Gastroesophageal sphincter (tissue), 4 donors: ENCODE results near the gene ZNF385B. TPM values are rescaled to one million over a fixed set of nuclear protein-coding genes. Genes with fewer than 3 reads are reported as not detected.

Source experiments
- ATAC-seq: fragments of 150-250 bp; one replicate; pipeline ENCODE4 v1.9.1; 2016; ENCODE audit warnings: mild to moderate bottlenecking, moderate library complexity
- H3K27ac ChIP-seq, 4 donors: fragments of 200-600 bp; sonication (generic) in 3 of 4; 1 replicate in 3 of 4; 2 replicates in 1 of 4; pipeline ENCODE4 v1.5.1; 2016 to 2019
- H3K27me3 ChIP-seq: fragments of 200-600 bp; sonication (generic); one replicate; pipeline ENCODE4 v1.5.1; 2019
- H3K36me3 ChIP-seq, 2 donors: fragments of 200-600 bp; sonication (generic); one replicate each; pipeline ENCODE4 v1.5.1; 2019; ENCODE audit warnings: control low read depth in 1 of 2
- H3K4me1 ChIP-seq, 3 donors: fragments of 200-600 bp; sonication (generic); 1 replicate in 2 of 3; 2 replicates in 1 of 3; pipeline ENCODE4 v1.5.1; 2016 to 2019; ENCODE audit warnings: control low read depth in 2 of 3
- H3K4me3 ChIP-seq, 2 donors: fragments of 200-600 bp; sonication (generic); one replicate each; pipeline ENCODE4 v1.5.1; 2019; ENCODE audit warnings: mild to moderate bottlenecking in 1 of 2, moderate library complexity in 1 of 2
- H3K9me3 ChIP-seq, 3 donors: fragments of 200-600 bp; sonication (generic); one replicate each; pipeline ENCODE4 v1.5.1; 2017 to 2019; ENCODE audit warnings: control low read depth in 2 of 3
- CTCF ChIP-seq, 4 experiments: fragments of 200-600 bp in 2 of 4; fragments of 450-650 bp in 2 of 4; sonication (generic) in 1 of 4; IDR thresholded peaks; one replicate each; pipeline ENCODE4 v1.5.1; 2017 to 2019; ENCODE audit warnings: antibody characterized with exemption in 4 of 4, mild to moderate bottlenecking in 2 of 4, moderate library complexity in 2 of 4
- EP300 ChIP-seq: sonication (generic); formaldehyde crosslinking; IDR thresholded peaks from one replicate; pipeline ENCODE4 v1.6.1; 2017; ENCODE audit warnings: antibody characterized with exemption, mild to moderate bottlenecking
- POLR2A ChIP-seq, 2 donors: fragments of 450-650 bp; IDR thresholded peaks; one replicate each; pipeline ENCODE4 v1.6.1; 2017; ENCODE audit warnings: antibody characterized with exemption in 2 of 2, mild to moderate bottlenecking in 2 of 2, moderate library complexity in 1 of 2
- POLR2AphosphoS5 ChIP-seq: sonication (generic); formaldehyde crosslinking; IDR thresholded peaks from one replicate; pipeline ENCODE4 v1.6.1; 2017; ENCODE audit warnings: antibody characterized with exemption
- WGBS, 2 donors: methylation state at CpG; one replicate each; pipeline ENCODE4 v1.1.5; 2018; ENCODE audit warnings: low coverage in 1 of 2; 5-methylcytosine and 5-hydroxymethylcytosine counted together
- total RNA-seq, 4 donors: library from RNA; depleted of rRNA; stranded (reverse); fragments of >200 nt; gene quantifications; one replicate each; pipeline ENCODE4 v1.1.0, GENCODE V29; 2016

Gene ZNF385B
- total RNA-seq, 4 donors from 2014 or later = 2.7 to 7.6 (median 3.9) TPM

DNA sequence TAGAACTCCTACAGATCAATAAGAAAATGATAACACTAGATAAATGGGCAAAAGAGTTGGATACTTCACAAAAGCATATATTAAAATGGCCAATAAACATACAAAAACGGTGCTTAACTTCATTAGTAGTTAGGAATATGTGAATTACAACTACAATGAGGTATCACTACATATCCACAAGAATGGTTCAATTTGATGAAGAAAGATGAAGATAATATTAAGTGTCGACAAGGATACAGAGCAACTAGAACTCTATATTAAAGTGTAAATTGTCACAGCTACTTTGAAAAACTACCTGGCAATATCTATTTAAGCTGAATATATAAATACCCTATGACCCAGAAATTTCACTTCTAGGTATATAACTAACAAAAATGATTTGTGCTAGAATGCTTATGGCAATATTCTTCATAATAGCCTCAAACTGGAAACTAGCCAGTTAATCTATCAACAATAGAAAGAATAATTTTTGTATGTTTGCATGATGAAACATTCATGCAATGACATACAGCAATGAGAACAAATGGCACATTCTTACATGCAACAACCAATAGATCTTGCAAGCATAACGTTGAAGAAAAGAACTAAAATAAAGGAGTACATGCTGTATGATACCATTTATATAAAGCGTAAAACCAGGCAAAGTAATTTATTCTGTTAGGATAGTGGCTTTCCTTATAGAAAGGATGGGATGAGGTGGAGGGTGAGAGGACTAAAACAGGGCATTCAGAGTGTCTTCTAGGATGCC lies 306.6 kb downstream of the ZNF385B start:
- H3K4me1 ChIP-seq = no peaks in the 10 kb centered on the region
- no peaks in the 10 kb centered on the region for H3K27me3 ChIP-seq
- 90 to 96% methylated on average over 4 of the region's 4 CpGs for WGBS, 2 donors
- no peak overlapping the region for H3K4me3 ChIP-seq
- no peak overlapping the region for H3K27ac ChIP-seq
- TF ChIP-seq CTCF (IDR thresholded peaks at IDR 0.05) = no peak
- TF ChIP-seq POLR2A (IDR thresholded peaks at IDR 0.05) = no peak
- TF ChIP-seq POLR2AphosphoS5 = no peak
- TF ChIP-seq EP300 = no peak
- no peaks in the 10 kb centered on the region for H3K9me3 ChIP-seq
- H3K36me3 ChIP-seq = no peaks in the 10 kb centered on the region
- ATAC-seq = no peak

DNA sequence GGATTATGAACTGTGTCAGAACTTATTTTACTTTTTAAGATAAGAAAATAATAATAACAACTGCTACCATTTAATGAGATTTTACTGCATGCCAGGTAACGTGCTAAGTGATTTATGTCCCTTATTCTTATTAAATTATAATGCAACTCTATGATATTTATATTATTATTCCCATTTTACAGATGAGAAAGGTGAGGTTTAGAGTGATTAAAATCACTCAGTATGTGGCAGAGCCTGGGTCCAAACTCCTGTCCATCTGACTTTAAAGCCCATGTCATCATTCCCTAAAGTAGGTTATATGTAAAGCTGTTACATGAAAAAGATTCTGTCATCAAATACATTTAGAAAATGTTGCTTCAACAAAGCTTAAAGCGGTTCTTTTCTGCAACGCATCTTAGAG lies 308.0 kb downstream of the ZNF385B start:
- no peak for ATAC-seq
- no peak overlapping the region for H3K4me3 ChIP-seq
- no peak overlapping the region for H3K27ac ChIP-seq
- no peaks in the 10 kb centered on the region for H3K9me3 ChIP-seq
- 92 to 95% methylated on average over 3 of the region's 3 CpGs for WGBS, 2 donors
- H3K27me3 ChIP-seq = no peaks in the 10 kb centered on the region
- TF ChIP-seq EP300 (no peak), POLR2AphosphoS5 (no peak), POLR2A (IDR thresholded peaks at IDR 0.05) (no peak), CTCF (IDR thresholded peaks at IDR 0.05) (no peak)
- no peaks in the 10 kb centered on the region for H3K4me1 ChIP-seq
- no peaks in the 10 kb centered on the region for H3K36me3 ChIP-seq

- TF ChIP-seq CTCF (IDR thresholded peaks at IDR 0.05) (no peak), POLR2AphosphoS5 (no peak), EP300 (no peak), POLR2A (IDR thresholded peaks at IDR 0.05) (no peak)
Measured at GRCh38 chr2:179551539-179552045, 309.8 kb downstream of the ZNF385B start.

GRCh38 chr2:179550849-179551248 lies 310.6 kb downstream of the ZNF385B start:
- ATAC-seq = no peak
- H3K9me3 ChIP-seq = no peaks in the 10 kb centered on the region
- 81 to 90% methylated on average over 4 of the region's 4 CpGs for WGBS, 2 donors
- H3K27me3 ChIP-seq = no peaks in the 10 kb centered on the region
- TF ChIP-seq POLR2AphosphoS5 = no peak
- no peak for TF ChIP-seq CTCF (IDR thresholded peaks at IDR 0.05)
- no peak for TF ChIP-seq POLR2A (IDR thresholded peaks at IDR 0.05)
- TF ChIP-seq EP300 = no peak
- H3K4me3 ChIP-seq = no peak overlapping the region
- H3K27ac ChIP-seq = no peak overlapping the region
- H3K4me1 ChIP-seq = no peaks in the 10 kb centered on the region
- H3K36me3 ChIP-seq = no peaks in the 10 kb centered on the region

More at GRCh38 chr2:179551539-179552045, 309.8 kb downstream of the ZNF385B start:
- H3K4me3 ChIP-seq = no peak overlapping the region
- no peaks in the 10 kb centered on the region for H3K4me1 ChIP-seq
- H3K9me3 ChIP-seq = no peaks in the 10 kb centered on the region
- no peaks in the 10 kb centered on the region for H3K36me3 ChIP-seq
- no peak for ATAC-seq
- no peaks in the 10 kb centered on the region for H3K27me3 ChIP-seq
- no peak overlapping the region for H3K27ac ChIP-seq
- 64 to 83% methylated on average over 1 of the region's 1 CpG for WGBS, 2 donors

GRCh38 chr2:179550214-179550613 lies 311.2 kb downstream of the ZNF385B start:
- 92 to 100% methylated on average over 1 of the region's 1 CpG for WGBS, 2 donors
- no peaks in the 10 kb centered on the region for H3K27me3 ChIP-seq

More at GRCh38 chr2:179550214-179550613, 311.2 kb downstream of the ZNF385B start:
- Histone ChIP-seq H3K36me3 (no peaks in the 10 kb centered on the region), H3K9me3 (no peaks in the 10 kb centered on the region), H3K4me3 (no peak overlapping the region), H3K4me1 (no peaks in the 10 kb centered on the region), H3K27ac (no peak overlapping the region)
- TF ChIP-seq CTCF (IDR thresholded peaks at IDR 0.05) (no peak), EP300 (no peak), POLR2A (IDR thresholded peaks at IDR 0.05) (no peak), POLR2AphosphoS5 (no peak)
- no peak for ATAC-seq
